OCI-M2 (cell line): ENCODE measurements around the gene SPG7.

Source experiments
- DNase-seq: peaks from one replicate; lab custom pipeline; 2025; ENCODE audit not compliant: unreplicated experiment; lab: John Stamatoyannopoulos, UW

SPG7 gene

DNA sequence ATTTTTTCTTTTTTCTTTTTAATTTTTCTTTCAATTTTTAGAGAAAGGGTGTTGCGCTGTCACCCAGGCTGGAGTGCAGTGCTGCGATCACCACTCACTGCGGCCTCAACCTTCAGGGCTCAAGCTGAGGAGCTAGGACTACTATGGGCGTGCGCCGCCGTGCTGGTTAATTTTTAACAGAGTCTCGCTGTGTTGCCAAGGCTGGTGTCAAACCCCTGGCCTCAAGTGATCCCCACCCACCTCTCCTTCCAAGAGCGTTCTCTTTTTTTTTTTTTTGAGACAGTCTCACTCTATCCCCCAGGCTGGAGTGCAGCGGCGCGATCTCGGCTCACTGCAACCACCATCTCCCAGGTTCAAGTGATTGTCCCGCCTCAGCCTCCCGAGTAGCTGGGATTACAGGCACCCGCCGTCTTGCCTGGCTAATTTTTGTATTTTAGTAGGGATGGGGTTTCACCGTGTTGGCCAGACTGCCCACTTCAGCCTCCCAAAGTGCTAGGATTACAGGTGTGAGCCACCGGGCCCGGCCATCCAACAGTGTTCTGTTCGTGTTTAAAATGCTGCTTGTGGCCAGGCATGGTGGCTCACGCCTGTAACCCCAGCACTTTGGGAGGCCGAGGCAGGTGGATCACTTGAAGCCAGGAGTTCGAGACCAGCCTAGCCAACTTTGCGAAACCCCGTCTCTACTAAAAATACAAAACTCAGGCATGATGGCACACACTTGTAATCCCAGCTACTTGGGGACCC, 37.8 kb downstream of the SPG7 start:
- DNase-seq = no peak

DNA sequence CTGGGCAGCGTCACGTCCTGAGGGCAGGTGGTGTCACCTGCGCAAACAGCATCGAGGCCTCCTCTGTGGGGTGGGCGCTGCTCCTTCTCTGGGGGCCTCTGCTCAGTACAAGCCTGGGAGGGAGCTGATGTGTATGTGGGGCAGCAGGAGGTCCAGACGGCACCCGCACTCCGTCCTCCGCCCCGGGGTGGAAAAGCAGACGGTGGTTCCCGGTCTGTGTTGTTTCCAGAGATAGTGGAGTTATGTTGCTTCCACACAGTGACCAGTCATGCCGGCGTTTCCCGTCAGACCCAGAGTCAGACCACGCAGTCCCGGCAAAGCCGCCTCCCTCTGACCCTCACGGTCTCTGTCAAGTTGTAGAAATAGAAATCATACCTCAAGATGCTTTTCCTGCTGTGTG, 38.6 kb downstream of the SPG7 start:
- no peak for DNase-seq

DNA sequence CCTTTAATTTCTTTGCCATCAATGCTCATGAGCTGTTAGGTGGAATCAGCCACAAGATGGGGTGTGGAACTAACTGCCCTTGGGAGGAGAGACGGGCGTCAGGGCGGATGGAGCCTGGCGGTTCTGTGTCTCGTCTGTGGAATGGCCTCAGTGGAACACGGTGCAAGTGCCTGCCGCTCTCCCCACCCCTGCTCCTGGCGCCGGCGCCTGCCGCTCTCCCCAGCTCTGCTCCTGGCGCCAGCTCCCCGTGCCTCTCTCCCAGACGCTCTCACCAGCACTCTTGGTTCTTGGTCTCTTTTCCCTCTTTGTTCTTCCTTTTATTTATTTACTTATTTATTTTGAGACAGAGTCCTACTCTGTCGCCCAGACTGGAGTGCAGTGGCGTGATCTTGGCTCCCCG, 39.1 kb downstream of the SPG7 start:
- no peak for DNase-seq

DNA sequence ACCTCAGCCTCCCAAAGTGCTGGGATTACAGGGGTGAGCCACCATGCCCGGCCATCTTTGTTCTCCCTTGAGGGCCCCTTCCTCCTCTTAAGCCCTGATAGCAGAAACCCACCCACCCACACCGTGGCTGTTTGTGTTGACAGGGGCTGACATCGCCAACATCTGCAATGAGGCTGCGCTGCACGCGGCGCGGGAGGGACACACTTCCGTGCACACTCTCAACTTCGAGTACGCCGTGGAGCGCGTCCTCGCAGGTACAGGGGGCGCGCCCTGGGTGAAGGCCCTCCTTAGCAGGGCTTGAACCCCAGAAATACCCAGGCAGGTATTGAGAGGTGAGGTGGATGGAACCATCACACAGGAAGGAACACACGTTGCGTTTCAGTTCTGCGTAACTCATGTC, 39.7 kb downstream of the SPG7 start:
- no peak for DNase-seq

DNA sequence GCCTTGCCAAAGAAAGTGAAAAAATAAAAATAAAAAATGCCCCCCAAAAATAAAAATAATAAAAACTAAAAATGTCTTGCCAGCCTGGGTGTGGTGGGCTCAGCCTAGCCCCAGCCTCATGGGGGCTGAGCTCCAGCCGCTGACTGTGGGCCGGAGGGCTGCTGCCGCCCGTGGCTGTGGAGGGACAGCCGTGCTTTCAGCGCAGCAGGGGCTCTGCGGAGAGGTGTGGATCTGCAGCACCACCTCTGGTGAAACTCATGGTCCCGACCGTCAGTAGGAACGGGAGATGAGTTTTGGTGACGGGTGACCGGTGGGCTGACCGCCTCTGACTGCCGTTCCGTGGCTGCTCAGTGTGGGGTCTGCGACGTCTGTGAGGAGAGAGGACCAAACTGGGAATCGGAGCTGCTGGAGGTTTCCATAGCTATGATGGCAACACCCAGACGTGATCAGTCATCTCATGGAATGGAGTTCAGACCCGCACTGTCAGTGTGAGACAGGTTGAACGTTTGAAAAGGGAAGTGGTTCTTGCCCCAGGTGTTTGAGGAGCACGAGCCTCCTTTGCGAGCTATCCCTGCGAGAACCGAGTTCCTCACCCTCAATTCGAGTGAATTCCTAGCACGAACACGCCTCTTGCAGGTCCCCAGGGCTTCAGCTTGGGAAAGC, 40.3 kb downstream of the SPG7 start:
- DNase-seq = no peak

DNA sequence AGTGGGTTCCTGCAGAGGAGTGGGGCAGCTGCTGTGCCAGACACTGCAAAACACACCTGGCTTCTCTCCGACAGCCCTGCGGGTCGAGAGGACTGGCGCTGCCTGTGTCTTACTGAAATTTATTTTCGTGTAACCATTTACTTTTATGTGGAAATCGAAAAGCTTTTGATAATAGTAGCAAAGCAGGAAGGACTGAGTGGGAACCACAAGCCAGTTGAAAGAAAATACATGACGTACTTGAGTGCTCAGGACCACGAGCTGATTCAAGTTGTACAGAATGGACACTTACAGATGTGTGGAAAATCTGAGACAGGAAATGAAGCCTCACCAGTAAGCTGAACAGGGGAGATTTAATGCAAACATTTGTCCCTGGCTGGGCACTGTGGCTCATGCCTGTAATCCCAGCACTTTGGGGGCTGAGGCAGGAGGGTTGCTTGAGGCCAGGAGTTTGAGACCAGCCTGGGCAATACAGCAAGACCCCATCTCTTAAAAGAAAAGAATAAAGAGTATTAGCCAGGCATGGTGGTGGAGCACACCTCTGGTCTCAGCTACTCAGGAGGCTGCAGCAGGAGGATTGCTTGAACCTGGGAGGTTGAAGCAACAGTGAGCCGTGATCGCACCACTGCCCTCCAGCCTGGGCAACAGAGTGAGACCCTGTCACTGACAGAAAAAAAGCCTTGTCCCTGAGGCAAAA, 41.0 kb downstream of the SPG7 start:
- no peak for DNase-seq

DNA sequence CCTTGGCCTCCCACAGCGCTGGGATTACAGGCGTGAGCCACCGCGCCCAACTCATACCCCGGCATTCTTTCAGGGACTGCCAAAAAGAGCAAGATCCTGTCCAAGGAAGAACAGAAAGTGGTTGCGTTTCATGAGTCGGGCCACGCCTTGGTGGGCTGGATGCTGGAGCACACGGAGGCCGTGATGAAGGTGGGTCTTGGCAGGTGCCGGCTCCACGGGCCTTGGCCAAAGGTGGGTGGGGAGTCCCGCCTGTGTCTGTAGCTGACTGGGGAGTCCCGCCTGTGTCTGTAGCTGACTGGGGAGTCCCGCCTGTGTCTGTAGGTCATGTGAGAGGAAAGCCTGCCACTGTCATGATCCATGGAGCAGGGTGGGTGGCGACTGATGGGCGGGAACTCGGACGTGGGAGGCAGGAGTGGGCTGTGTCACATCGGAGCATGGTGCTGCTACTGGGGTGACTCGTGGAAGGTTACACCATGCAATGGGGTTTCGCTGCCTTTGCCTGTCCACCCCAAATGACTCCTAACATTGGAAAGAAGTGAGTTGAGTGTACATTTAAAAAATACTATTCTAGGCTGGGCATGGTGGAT, 42.3 kb downstream of the SPG7 start:
- no peak for DNase-seq

DNA sequence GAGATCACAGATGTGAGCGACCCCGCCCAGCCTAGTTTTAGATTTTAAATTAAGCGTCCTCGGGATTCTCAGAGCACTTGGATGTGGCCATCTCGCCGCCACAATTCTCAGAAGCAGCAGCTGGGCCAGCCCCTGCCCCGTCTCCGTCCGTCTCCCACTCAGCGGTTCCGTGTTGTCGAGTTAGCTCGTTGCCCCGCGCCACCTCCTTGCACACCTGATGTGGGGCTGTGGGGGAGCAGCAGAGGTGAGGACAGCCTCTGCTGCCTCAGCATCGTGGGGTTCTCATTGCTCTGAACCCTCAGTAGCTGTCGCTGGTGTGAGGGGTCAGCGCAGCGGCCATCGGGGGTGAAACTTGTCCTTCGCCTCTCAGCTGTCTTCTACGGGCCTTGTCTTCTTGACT, 44.1 kb downstream of the SPG7 start:
- DNase-seq = no peak

DNA sequence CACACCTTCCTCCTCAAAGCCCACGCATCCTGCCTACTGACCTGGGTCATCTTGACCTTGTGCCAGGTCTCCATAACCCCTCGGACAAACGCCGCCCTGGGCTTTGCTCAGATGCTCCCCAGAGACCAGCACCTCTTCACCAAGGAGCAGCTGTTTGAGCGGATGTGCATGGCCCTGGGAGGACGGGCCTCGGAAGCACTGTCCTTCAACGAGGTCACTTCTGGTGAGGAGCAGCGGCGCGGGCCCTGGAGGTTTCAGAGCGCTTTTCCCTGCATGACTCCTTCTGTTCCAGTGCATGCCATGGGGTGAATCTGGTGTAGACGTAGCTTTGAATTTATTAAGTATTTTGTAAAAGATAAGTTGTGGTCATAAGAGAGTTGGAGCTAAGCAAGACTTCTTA, 44.7 kb downstream of the SPG7 start:
- DNase-seq = no peak

DNA sequence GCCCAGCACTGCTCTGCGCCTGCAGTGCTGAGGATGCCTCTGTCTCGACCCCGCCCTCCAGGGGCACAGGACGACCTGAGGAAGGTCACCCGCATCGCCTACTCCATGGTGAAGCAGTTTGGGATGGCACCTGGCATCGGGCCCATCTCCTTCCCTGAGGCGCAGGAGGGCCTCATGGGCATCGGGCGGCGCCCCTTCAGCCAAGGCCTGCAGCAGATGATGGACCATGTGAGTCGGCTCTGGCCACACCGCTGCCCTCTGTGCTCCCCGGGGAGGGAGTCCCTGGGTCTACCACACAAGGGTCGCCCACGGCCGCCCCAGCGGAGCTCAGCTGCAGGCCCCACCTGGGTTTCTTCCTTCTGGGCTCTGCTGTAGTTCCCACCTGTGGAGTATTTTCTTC, 45.5 kb downstream of the SPG7 start:
- no peak for DNase-seq

DNA sequence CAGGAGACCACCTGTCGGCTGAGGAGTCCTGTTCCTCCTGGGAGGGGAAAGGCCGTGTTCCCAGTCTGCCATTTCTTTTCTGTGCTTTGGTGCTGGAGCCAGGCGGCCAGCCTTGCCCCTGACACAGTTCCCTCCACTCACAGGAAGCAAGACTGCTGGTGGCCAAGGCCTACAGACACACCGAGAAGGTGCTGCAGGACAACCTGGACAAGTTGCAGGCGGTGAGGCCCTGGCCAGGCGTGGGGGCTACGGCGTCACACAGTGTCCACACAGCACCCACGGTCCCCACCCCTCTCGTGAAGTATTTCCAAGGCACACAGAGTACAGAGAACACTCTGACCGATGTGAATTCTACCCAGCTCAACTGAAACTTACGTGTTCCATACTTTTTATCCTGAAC, 46.1 kb downstream of the SPG7 start:
- no peak for DNase-seq

DNA sequence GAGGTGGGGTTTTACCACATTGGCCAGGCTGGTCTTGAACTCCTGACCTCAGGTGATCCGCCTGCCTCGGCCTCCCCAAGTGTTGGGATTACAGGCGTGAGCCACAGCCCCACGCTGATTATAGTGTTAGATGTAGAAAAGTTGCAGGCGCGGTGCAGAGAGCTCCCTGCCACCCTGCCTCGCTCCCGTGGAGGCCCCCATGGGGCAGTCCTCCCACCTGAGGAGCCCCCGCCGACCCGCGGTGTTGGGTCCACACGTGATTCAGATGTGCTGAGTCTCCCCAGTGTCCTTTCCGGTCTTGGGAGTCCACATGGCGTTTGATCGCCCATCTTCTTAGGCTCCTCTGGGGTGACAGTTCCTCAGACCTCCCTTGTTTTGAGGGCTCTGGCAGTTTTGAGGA, 47.1 kb downstream of the SPG7 start:
- no peak for DNase-seq

DNA sequence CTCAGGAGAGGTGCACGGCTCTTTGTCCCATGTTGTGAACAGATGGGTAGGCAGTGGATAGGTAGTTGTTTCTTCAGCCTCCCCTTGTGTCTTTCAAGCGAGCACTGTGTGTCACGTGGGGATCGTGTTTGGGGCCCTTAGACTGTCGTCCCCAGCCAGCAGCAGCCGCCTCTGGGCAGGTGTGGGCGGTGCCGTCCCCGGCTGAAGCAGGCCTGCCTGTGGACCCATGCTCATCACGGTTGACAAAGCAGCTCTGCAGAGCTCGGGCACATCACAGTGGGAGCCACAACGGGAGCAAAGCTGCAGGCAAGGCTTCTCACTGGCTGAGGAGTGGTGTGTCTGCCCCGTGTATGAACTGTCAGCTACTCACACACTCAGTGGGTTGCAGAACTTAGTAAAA, 47.6 kb downstream of the SPG7 start:
- DNase-seq = no peak

DNA sequence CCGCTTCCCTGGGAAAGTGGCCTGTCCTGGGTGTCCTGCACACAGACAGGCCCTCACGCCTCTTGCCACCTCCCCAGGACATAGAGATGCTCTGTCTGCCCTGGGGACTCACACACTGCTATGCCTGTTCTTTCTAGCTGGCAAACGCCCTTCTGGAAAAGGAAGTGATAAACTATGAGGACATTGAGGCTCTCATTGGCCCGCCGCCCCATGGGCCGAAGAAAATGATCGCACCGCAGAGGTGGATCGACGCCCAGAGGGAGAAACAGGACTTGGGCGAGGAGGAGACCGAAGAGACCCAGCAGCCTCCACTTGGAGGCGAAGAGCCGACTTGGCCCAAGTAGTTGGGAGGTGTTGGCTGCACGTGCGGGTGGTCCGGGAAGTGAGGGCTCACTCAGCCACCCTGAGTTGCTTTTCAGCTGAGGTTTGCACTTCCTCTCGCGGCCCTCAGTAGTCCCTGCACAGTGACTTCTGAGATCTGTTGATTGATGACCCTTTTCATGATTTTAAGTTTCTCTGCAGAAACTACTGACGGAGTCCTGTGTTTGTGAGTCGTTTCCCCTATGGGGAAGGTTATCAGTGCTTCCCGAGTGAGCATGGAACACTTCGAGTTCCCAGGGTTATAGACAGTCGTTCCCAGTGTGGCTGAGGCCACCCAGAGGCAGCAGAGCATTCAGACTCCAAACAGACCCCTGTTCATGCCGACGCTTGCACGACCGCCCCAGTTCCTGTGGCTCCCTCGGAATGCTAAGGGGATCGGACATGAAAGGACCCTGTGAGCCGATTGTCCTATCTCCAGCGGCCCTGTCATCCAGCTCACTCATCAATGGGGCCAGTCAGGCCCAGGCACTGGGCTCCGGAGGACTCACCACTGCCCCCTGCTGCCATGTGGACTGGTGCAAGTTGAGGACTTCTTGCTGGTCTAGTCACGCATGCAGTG, 48.8 kb downstream of the SPG7 start:
- DNase-seq = peak; percentile 37

DNA sequence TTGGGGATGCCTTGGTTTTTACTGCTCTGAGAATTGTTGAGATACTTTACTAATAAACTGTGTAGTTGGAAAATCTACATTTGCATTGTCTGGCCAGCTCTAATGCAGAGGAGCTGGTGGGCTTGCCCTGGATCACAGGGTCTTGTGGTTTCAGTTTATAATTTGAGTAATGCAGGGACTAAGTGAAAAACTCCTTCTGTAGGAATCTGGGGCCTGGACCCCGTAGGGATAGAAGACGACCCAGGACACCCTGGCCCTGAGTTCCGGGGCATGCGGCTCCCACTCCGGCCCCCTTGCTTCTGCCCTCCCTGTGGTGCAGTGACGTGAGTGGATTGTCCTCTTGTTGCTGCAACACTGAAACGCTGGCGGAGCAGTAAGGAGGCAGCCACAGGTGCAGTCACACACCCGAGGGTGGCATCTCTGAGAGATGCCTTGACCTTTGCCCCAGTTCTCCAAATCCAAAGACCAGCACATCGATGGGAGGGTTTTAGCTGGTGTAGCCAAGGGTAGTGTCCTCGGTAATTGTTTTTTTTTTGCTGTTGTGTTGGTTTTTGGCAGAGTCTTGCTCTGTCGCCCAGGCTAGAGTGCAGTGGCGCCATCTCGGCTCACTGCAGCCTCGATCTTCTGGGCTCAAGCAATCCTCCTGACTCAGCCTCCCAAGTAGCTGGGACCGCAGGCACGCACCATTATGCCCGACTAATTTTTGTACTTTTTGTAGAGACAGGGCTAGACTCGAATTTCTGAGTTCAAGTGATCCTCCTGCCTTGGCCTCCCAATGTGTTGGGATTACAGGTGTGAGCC, 49.7 kb downstream of the SPG7 start:
- DNase-seq = no peak

DNA sequence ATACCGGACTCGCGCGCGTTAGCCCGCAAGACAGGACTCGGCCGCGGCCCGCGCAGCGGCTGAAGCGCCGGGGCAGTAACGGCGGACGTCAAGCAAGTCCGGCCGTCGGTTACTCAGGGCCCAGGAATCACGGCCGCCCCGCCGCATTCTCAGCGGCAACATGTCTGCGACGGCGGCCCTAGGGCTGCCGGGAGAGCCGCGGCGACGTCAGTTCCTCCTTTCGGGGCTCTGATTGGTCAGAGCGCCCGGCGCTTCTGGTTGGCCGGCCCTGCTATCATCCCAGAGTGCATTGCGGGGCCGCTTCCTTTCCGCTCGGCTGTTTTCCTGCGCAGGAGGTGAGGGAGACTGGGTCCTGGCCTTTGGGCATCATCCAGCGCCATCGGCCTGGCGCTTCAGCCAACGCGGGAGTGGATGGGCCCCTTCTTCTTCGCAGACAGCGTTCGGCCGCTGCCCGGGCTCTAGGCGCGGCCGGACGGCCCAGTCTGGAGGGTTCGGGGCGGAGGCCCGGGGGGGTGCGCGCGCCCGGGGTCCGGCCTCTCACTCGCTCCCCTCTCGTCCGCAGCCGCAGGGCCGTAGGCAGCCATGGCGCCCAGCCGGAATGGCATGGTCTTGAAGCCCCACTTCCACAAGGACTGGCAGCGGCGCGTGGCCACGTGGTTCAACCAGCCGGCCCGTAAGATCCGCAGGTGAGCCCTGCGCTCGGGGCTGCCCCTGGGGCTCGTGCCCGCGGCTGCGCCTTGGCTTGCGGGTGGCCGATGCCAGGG, 52.4 kb downstream of the SPG7 start, which contains the start of gene RPL13:
Gene RPL13, plus strand, starts transcription at position 305 of the 764 bp plus-strand sequence. Its CDS starts 278 bp downstream, at position 583.
- DNase-seq = peak; percentile 73

DNA sequence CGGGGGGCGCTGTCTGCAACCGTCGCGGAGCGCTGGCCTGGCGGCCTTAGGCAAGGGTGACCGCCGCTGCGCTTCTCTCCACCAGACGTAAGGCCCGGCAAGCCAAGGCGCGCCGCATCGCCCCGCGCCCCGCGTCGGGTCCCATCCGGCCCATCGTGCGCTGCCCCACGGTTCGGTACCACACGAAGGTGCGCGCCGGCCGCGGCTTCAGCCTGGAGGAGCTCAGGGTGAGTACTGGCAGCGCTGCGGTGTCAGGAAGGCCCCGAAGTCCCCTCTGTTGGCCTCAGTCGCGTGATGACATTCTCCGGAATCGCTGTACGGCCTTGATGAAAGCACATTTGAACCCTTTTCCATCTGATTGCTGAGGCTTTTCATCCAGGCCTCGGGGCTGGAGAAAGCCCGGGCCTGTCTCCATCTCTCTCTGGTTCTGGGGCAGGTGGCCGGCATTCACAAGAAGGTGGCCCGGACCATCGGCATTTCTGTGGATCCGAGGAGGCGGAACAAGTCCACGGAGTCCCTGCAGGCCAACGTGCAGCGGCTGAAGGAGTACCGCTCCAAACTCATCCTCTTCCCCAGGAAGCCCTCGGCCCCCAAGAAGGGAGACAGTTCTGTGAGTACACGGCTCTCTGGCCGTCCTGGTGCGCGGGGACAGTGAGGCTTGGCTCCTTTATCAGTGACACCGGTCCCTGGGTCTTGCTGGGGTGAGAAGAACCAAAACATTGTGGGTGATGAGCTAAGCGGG, 53.1 kb downstream of the SPG7 start:
- DNase-seq = no peak

DNA sequence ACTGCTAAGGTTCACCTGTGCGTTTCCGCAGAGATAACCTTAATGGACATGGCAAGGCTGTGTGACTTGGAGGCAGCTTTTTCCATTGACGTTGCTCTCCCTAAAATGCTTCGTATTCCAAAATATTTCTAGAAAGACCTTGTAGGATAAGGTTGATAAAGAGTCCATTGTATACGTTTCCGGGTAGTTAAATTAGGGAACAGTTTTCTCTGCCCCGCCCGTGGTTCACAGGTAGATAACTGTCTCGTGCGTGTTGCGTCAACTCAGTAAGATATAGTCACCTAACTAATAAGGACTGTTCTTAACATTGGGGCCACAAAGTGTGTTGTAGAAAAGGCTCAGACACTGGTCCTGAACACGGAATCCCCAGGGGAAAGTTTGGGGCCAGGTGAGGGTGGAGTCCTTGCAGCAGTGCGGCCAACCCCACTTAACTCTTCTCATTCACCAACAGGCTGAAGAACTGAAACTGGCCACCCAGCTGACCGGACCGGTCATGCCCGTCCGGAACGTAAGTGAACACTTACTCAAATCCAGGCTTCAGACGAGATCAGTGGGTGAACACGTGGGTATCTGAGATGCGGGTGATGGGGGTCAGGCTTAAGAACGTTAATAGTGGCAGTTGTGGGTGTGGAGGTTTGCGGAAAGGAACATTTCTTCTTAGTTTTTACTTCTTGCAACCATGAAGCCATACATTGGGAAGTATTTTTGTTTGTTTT, 53.8 kb downstream of the SPG7 start:
- no peak for DNase-seq
